ENCODE measurements around the gene PPP1R3D.
A peak's percentile ranks its signal among the peaks of the same experiment; 100 is the strongest.

PPP1R3D gene

DNA sequence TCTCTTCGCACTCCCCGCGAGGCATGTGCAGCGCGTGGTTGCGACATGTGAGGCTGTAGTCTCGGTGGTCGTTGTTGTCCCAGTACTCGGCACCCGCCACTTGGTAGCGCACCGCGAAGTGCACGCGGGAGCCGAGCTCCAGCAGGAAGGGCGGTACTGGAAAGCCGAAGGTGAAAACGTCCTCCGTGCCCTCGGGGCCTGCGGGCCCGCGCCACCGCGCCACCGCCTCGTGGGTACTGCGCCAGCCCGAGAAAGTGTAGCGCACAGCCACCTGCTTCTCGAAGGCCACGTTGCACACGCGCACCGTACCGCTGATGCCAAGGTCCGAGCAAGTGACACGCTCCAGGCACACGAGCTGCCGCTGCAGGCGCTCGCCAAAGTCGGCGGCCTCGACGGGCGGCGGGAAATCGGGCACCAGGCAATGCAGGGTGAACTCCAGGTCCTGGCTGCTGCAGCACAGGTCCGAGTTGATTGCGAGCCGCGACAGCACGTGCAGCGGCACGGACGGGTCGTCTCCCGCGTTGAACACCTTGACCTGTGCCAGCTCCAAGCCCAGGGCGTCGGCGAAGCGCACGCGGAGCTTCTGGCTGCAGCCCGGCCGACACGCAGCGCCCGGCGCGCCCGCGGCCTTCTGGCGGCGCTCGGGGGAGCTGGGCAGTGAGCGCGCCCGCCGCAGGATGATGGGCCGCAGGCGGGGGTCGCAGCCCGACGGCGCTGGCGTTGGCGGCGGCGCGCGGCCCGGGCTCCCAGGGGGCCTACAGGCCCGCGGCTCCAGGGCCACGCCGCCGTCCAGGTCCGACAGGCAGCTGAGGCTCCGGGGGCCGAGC, 840 bp downstream of the PPP1R3D start:
- Mint-ChIP-seq H3K4me1 (peaks cover 20% of the 10 kb centered on the region), H3K36me3 (peaks cover 6% of the 10 kb centered on the region), H3K4me3 (peak overlapping the region; percentile 98), H3K27ac (no peak overlapping the region), H3K27me3 (no peaks in the 10 kb centered on the region), H3K9me3 (no peaks in the 10 kb centered on the region)
- DNase-seq (ENCODE audit: low spot score in 2 of 2) (no peak), ATAC-seq (ENCODE audit: low read depth) (no peak)

GRCh38 chr20:59938696-59939051, 1.4 kb downstream of the PPP1R3D start:
- no peak for DNase-seq (ENCODE audit: low spot score in 2 of 2)

DNA sequence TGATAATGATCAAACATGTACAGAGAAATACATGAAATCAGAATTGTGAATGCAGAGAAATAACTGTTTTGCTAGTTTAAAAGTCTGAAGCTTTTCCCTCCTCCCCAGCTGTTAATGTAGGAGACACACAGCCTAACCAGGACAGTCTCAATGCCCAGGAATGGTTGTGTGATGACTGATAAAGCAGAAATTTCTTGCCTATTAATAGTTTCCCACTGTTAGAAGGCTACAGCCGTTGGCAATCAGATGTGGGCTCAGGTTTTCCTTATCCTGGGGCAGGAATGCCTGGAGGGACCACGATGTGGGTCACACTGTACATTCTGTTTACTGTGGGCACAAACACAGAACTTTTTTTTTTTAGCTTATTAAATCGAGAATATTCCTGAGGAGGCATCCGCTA, 1.9 kb downstream of the PPP1R3D start:
- Mint-ChIP-seq H3K27me3 (no peaks in the 10 kb centered on the region), H3K9me3 (no peaks in the 10 kb centered on the region), H3K4me1 (peaks cover 20% of the 10 kb centered on the region), H3K4me3 (peak overlapping the region; percentile 80), H3K36me3 (peaks cover 4% of the 10 kb centered on the region), H3K27ac (no peak overlapping the region)
- ATAC-seq (ENCODE audit: low read depth) (no peak), DNase-seq (ENCODE audit: low spot score in 2 of 2) (no peak)

More at GRCh38 chr20:59938696-59939051, 1.4 kb downstream of the PPP1R3D start:
- Mint-ChIP-seq H3K27me3 (no peaks in the 10 kb centered on the region), H3K9me3 (no peaks in the 10 kb centered on the region), H3K4me1 (peaks cover 20% of the 10 kb centered on the region), H3K36me3 (peaks cover 4% of the 10 kb centered on the region), H3K4me3 (peak overlapping the region; percentile 80), H3K27ac (no peak overlapping the region)
- no peak for ATAC-seq (ENCODE audit: low read depth)

- H3K27ac Mint-ChIP-seq, result no peak overlapping the region
- DNase-seq (ENCODE audit: low spot score in 2 of 2) (no peak), ATAC-seq (ENCODE audit: low read depth) (no peak)
- no peak overlapping the region for H3K4me3 Mint-ChIP-seq
- peaks cover 4% of the 10 kb centered on the region for H3K36me3 Mint-ChIP-seq
- no peaks in the 10 kb centered on the region for H3K9me3 Mint-ChIP-seq
- H3K4me1 Mint-ChIP-seq, result peaks cover 20% of the 10 kb centered on the region
- no peaks in the 10 kb centered on the region for H3K27me3 Mint-ChIP-seq
These were observed 3.0 kb downstream of the PPP1R3D start for GRCh38 chr20:59937150-59937549.

- ATAC-seq (ENCODE audit: low read depth) (no peak), DNase-seq (ENCODE audit: low spot score in 2 of 2) (no peak)
- Mint-ChIP-seq H3K36me3 (peaks cover 4% of the 10 kb centered on the region), H3K9me3 (no peaks in the 10 kb centered on the region), H3K27ac (no peak overlapping the region), H3K4me3 (no peak overlapping the region), H3K4me1 (peaks cover 16% of the 10 kb centered on the region), H3K27me3 (no peaks in the 10 kb centered on the region)
These were observed 3.7 kb downstream of the PPP1R3D start for GRCh38 chr20:59936409-59936808.

DNA sequence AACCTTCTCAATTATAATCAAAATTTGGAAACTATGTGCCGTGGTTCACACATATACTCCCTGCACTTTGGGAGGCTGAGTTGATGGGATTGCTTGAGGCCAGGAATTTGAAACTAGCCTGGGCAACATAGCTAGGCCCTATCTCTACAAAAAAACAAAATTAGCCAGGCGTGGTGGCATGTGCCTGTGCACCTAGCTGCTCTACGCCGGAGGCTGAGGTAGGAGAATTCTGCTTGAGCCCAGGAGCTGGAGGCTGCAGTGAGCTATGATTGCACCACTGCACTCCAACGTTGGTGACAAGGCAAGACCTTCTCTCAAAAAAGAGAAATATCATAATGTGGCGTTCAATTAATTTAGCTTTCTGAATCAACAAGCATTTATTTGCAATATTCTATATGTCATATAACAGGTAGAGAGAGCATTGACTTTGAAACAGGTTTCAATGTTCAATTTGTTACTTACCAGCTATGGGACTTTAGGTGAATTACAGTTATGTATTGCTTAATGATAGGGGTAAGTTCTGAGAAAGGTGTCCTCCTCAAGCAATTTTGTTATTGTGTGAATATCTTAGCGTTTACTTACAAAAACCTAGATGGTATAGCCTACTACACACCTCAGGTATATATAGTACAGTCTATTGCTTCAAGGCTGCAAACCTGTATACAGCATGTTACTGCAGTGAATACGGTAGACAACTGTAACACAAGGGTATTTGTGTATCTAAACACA, 4.5 kb downstream of the PPP1R3D start:
- Mint-ChIP-seq H3K4me3 (no peak overlapping the region), H3K9me3 (no peaks in the 10 kb centered on the region), H3K27me3 (no peaks in the 10 kb centered on the region), H3K36me3 (peaks cover 4% of the 10 kb centered on the region), H3K27ac (no peak overlapping the region), H3K4me1 (peaks cover 10% of the 10 kb centered on the region)
- no peak for ATAC-seq (ENCODE audit: low read depth)
- DNase-seq (ENCODE audit: low spot score in 2 of 2), result no peak

DNA sequence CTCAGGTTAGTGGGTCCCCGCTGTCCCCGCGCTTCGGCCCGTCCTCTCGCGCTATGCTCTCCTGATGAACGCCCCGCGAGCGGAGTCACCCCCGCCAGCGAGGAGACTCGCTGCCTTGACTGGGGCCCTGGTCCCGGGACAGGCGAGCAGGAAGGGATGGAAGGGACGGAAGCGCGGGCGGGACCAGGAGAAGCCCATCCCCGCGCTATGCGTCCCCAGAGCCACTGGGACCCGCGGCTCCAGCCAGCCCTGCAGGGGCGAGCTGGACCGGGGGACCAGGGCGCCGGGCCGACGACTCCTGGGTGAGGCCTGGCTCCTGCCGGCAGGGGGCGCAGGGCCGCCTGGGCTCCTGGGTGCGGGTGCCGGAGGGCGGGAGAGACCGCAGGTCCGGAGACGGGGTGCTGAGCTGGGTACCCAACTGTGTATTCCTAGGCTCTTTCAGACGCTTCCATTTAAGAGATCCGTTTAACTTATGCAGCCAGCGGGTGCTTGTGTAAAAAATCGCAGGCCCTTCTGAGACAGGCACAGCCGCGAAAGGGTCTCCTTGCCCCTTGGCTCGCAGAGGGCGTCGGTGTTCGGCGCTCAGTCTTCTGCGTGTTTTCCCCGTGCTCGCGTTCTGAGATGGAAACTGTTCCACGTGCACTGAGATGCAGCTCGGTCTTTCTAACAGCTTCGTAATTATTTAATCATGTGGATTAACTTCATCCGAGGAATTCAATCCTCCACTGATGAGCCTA, 6.1 kb downstream of the PPP1R3D start:
- Mint-ChIP-seq H3K27me3 (no peaks in the 10 kb centered on the region), H3K4me1 (peaks cover 10% of the 10 kb centered on the region), H3K36me3 (peaks cover 4% of the 10 kb centered on the region), H3K9me3 (no peaks in the 10 kb centered on the region), H3K4me3 (peak overlapping the region; percentile 82), H3K27ac (no peak overlapping the region)
- DNase-seq (ENCODE audit: low spot score in 2 of 2) (peak; percentile 77 to 81), ATAC-seq (ENCODE audit: low read depth) (peak; percentile 83)

GRCh38 chr20:59933296-59933848, 6.7 kb downstream of the PPP1R3D start, which contains the start of gene SYCP2:
Gene SYCP2, minus strand, starts transcription at chr20:59933637. Its CDS starts 11,224 bp downstream, at chr20:59922413.
- Mint-ChIP-seq H3K4me1 (peaks cover 5% of the 10 kb centered on the region), H3K27me3 (no peaks in the 10 kb centered on the region), H3K27ac (no peak within 1 kb of the TSS), H3K9me3 (no peaks in the 10 kb centered on the region), H3K4me3 (peak within 1 kb of the TSS; percentile 82), H3K36me3 (peaks cover 2% of the 10 kb centered on the region)
- peak in 1 of 2 donors; percentile 47 for DNase-seq (ENCODE audit: low spot score in 2 of 2)
- peak; percentile 80 for ATAC-seq (ENCODE audit: low read depth)

- no peak for DNase-seq (ENCODE audit: low spot score in 2 of 2)
- Mint-ChIP-seq H3K4me3 (peak overlapping the region; percentile 37), H3K27me3 (no peaks in the 10 kb centered on the region), H3K36me3 (peaks cover 2% of the 10 kb centered on the region), H3K4me1 (peaks cover 4% of the 10 kb centered on the region), H3K9me3 (no peaks in the 10 kb centered on the region), H3K27ac (no peak overlapping the region)
- no peak for ATAC-seq (ENCODE audit: low read depth)
These were observed 7.3 kb downstream of the PPP1R3D start for GRCh38 chr20:59932616-59933295.

DNA sequence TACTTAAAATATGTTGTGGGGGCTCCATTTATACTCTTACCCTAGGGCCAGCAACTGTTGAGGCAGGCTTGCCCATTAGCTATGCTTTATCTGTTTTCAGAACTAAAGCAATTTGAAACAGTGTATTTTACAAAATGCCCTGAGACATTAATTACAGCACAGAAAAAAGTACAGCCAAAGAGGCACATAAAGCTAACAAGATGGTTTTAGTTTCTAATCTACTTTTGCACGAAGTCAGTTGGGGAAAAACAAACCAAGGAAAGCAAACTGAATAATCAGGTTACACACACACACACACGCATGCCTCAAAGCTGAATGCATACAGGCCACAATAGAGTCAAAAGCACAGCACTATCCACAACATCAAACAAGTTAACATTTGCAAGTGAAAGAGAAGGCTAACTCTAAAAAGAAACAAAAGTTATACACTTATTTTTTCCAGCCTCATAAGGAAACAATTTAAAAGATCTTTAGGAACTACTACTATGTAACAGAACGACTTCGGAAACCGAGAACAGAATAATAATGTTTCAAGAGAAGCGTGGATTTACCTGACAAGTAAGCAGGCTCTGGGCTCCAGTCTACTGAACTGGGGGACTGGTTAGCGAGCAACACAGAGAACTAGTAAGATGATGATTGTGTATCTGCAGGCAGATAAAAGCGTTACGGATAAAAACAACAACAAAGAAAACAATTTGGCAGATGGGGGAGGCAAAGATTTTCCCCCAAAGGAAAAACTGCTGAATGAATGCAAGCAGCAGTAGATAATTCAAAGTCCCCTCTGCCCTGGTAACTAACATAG, 8.4 kb downstream of the PPP1R3D start:
- no peak overlapping the region for H3K27ac Mint-ChIP-seq
- no peak for DNase-seq (ENCODE audit: low spot score in 2 of 2)
- peaks cover 2% of the 10 kb centered on the region for H3K4me1 Mint-ChIP-seq
- peaks cover 2% of the 10 kb centered on the region for H3K36me3 Mint-ChIP-seq
- H3K27me3 Mint-ChIP-seq, result no peaks in the 10 kb centered on the region
- H3K9me3 Mint-ChIP-seq, result no peaks in the 10 kb centered on the region
- no peak for ATAC-seq (ENCODE audit: low read depth)
- peak overlapping the region; percentile 37 for H3K4me3 Mint-ChIP-seq

- H3K4me3 Mint-ChIP-seq, result no peak overlapping the region
- DNase-seq (ENCODE audit: low spot score in 2 of 2) (no peak), ATAC-seq (ENCODE audit: low read depth) (no peak)
- no peaks in the 10 kb centered on the region for H3K4me1 Mint-ChIP-seq
- H3K36me3 Mint-ChIP-seq, result no peaks in the 10 kb centered on the region
- no peak overlapping the region for H3K27ac Mint-ChIP-seq
- H3K9me3 Mint-ChIP-seq, result no peaks in the 10 kb centered on the region
- peaks cover 1% of the 10 kb centered on the region for H3K27me3 Mint-ChIP-seq
These were observed 14.2 kb downstream of the PPP1R3D start for GRCh38 chr20:59925899-59926298.

DNA sequence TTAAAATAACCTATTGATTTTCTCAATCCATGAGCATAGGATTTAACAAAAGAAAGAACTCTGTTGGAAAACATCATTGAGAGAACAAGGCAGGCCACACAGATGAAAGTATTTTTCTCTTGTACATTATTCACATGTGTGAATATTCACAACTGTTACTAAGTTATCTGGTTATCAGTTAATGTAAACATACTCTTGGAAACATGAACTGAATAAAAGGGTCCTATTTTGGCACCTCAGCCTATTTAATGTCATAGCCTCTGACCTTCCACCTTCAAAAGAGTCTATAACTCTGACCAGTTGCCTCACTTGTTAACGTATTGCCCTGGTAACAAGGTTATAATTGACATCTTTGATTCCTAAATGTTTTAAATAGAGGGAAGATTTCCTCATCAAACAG, 14.7 kb downstream of the PPP1R3D start:
- Mint-ChIP-seq H3K27me3 (peaks cover 1% of the 10 kb centered on the region), H3K4me3 (no peak overlapping the region), H3K27ac (no peak overlapping the region), H3K9me3 (no peaks in the 10 kb centered on the region), H3K36me3 (no peaks in the 10 kb centered on the region), H3K4me1 (no peaks in the 10 kb centered on the region)
- ATAC-seq (ENCODE audit: low read depth), result no peak
- DNase-seq (ENCODE audit: low spot score in 2 of 2), result no peak

DNA sequence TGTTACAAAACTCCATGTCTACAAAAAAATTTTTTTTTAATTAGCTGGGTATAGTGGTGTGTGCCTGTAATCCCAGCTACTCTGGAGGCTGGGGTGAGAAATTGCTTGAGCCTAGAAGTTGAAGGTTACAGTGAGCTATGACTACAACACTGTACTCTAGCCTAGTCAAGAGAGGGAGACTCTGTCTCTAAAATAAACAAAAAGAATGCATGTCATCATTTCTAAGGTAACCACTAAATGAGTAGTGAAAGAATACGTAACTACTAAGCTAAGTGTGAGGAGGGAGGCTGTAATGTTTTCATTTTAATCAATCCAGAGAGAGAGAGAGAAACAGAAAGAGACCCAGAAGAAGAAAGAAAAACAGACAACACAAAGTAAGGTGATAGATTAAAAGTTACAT, 16.6 kb downstream of the PPP1R3D start:
- ATAC-seq (ENCODE audit: low read depth) (no peak), DNase-seq (ENCODE audit: low spot score in 2 of 2) (no peak)
- H3K4me1 Mint-ChIP-seq, result no peaks in the 10 kb centered on the region
- H3K36me3 Mint-ChIP-seq, result no peaks in the 10 kb centered on the region
- H3K27me3 Mint-ChIP-seq, result peaks cover 1% of the 10 kb centered on the region
- no peaks in the 10 kb centered on the region for H3K9me3 Mint-ChIP-seq
- no peak overlapping the region for H3K27ac Mint-ChIP-seq
- no peak overlapping the region for H3K4me3 Mint-ChIP-seq
